Right cardiac atrium (tissue), 5 donors: ENCODE results near the gene CEACAM1. TPM values are rescaled to one million over a fixed set of nuclear protein-coding genes. Genes with fewer than 3 reads are reported as not detected.
"Not testable (repeated sequence)": the region's sequence is repeated elsewhere in the genome, so short reads cannot be mapped to it uniquely, and the experiment has no call there.

Source experiments
- ATAC-seq, 2 donors: fragments of 200-7000 bp; cut with Tn5 transposase; one replicate each; pipeline versions ENCODE4 v1.8.0 to v1.9.1; 2020; ENCODE audit warnings: moderate library complexity in 2 of 2, mild to moderate bottlenecking in 1 of 2
- DNase-seq, 3 donors: peaks; one replicate each; pipeline ENCODE4 v3.0.0-alpha.2; 2020
- H3K27ac ChIP-seq: one replicate; pipeline ENCODE4 v1.5.1; 2013; ENCODE audit warnings: mild to moderate bottlenecking, low read length, control low read depth, moderate library complexity
- H3K27me3 ChIP-seq: one replicate; pipeline ENCODE4 v1.6.1; 2013; ENCODE audit not compliant: control insufficient read depth, insufficient read depth
- H3K4me1 ChIP-seq: one replicate; pipeline ENCODE4 v1.6.1; 2013; ENCODE audit warnings: low read length; ENCODE audit not compliant: control insufficient read depth, insufficient read depth
- H3K4me3 ChIP-seq: one replicate; pipeline ENCODE4 v1.5.1; 2013; ENCODE audit warnings: low read length, control low read depth
- H3K9me3 ChIP-seq: one replicate; pipeline ENCODE4 v1.6.1; 2013; ENCODE audit warnings: low read length; ENCODE audit not compliant: control insufficient read depth
- WGBS: extraction: QIAGEN DNeasy Blood & Tissue Kit; methylation state at CpG from one replicate; pipeline ENCODE4 v1.1.7; 2013; 5-methylcytosine and 5-hydroxymethylcytosine counted together
- intact Hi-C, 4 donors: fragments of 100-400 bp; cut with DNase I; formaldehyde crosslinking; loops; one replicate each; pipeline versions ENCODE4 v1.11.0 to v1.14.0; 2022 to 2023
- polyA plus RNA-seq: library from polyadenylated mRNA; stranded (reverse); fragments of 200-250 nt; gene quantifications from one replicate; pipeline ENCODE4 v1.2.3, GENCODE V29; 2013
- total RNA-seq, 4 donors: library from RNA; stranded (reverse); fragmentation: NEBNext Ultra II Directional; extraction: Animal tissue kit (Norgen Biotek cat#: 25700); gene quantifications; one replicate each; pipeline ENCODE4 v1.2.1, GENCODE V29; 2021
- donor health status: healthy with polysubstance abuse.
- donor health status: DM: no; HTN: yes; CAD: no.
- donor health status: DM: no; HTN: no; CAD: no.
- donor health status: DM: no; HTN: yes; CAD: no; lungs with severe emphysema.
- donor health status: DM: yes; HTN: yes; CAD: no.

Gene CEACAM1
- total and polyA plus RNA-seq, 5 donors: 2.6 to 4.2 (median 3.3) TPM

DNA sequence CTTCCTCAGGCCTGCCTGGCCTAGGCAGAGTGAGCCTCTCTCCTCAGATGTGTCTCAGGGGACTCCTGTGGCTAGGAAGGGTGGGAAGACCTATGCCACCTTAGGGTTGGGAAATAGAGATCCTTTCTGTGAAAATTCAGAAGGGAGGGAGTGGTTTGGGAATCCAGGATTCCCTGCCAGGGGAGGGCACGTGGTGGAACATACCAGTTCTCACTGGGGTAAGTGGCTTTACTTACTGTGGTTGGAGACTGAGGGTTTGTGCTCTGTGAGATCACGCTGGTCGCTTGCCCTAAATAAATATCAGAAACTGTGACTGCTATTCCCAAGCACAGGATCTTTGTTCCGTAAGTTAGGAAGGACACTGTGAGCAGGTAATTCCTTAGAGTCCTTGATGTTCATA, 16.9 kb downstream of the CEACAM1 start:
- DNase-seq (no peak), ATAC-seq (no peak)
- H3K9me3 ChIP-seq: no peaks in the 10 kb centered on the region
- H3K4me3 ChIP-seq: no peak overlapping the region
- WGBS: 90% methylated on average over 4 of the region's 4 CpGs
- no peaks in the 10 kb centered on the region for H3K4me1 ChIP-seq
- no peak overlapping the region for H3K27ac ChIP-seq
- no peaks in the 10 kb centered on the region for H3K27me3 ChIP-seq
- intact Hi-C loops: no loop called here

DNA sequence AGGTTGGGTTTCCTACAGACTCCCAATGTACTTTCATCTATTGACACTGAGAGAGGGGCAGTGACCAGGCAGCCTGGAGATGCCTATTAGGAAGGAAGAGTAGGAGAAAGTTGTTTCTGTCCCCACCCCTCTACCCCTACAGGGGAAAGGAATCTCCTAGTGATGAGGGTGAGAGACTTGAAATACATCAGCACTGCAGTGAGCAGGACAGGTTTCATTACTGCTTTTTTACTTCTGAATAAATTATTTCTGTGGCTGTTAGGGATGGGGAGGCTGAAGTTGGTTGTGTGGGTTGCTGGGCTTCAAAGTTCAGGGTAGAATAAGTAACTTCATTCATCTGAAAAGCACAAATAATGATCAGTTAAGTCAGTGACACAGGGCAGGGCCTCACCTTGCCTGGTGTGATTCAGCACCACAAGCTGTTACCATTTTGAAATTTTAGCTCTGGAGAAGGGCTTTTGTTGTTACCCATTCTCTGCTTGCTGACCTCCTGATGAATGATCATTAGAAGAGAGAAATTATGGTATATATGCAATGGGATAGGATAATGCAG, 19.3 kb downstream of the CEACAM1 start:
- Histone ChIP-seq H3K4me1 (no peaks in the 10 kb centered on the region), H3K27me3 (no peaks in the 10 kb centered on the region), H3K4me3 (no peak overlapping the region), H3K9me3 (no peaks in the 10 kb centered on the region), H3K27ac (no peak overlapping the region)
- ATAC-seq: no peak
- DNase-seq: no peak
- intact Hi-C loops: no loop called here

DNA sequence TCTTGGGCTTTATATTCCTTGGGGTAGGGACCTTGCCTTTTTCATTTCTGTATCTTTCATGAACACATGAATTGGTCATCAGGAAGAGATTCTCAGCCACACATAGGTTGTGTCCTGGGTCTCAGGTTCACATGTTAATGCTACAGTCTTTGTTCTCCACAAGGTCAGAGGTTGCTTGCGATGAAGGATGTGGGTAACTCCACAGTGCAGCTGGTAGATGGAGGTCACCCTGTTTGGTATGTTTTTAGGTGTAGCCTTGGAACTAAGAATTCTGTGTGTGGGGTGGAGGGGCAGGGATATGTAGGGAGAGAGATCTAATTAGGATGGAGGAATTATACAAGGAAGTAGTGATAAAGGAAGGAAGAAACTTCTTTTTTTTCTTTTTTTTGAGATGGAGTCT, 23.2 kb downstream of the CEACAM1 start:
- intact Hi-C loops: no loop called here
- Histone ChIP-seq H3K27me3 (no peaks in the 10 kb centered on the region), H3K9me3 (no peaks in the 10 kb centered on the region), H3K27ac (no peak overlapping the region), H3K4me3 (no peak overlapping the region), H3K4me1 (no peaks in the 10 kb centered on the region)
- WGBS: 98% methylated on average over 1 of the region's 1 CpG
- DNase-seq: no peak
- no peak for ATAC-seq

DNA sequence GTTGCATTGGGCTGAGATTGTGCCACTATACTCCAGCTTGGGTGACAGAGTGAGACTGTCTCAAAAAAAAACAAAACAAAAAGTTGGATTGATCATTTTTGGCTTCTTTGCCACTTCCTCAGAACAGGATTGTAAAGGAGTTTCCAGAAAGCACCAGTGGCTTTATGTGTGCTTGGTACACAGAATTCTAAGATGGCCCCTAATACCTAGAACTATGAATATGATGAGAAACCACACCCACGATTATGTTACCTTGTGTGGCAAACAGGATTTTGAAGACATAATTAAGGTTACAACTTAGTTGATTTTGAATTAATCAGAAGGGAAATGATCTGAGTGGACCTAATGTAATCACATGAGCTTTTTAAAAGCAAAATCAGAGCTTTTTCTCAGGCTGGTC, 26.5 kb downstream of the CEACAM1 start:
- Histone ChIP-seq H3K27me3 (no peaks in the 10 kb centered on the region), H3K9me3 (no peaks in the 10 kb centered on the region), H3K27ac (no peak overlapping the region), H3K4me3 (no peak overlapping the region), H3K4me1 (no peaks in the 10 kb centered on the region)
- 78% methylated on average over 1 of the region's 1 CpG for WGBS
- intact Hi-C loops: no loop called here
- ATAC-seq (no peak), DNase-seq (no peak)

DNA sequence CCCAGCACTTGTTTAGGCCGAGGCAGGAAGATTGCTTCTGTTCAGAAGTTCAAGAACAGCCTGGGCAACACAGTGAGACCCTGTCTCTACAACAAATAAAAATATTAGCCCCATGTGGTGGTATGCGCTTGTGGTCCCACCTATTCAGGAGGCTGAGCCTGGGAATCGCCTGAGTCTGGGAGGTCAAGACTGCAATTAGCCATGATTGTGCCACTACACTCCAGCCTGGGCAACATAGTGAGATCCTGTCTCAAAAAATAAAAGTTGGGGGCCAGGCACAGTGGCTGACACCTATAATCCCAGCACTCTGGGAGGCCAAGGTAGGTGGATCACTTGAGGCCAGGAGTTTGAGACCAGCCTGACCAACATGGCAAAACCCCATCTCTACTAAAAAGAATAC, 27.0 kb downstream of the CEACAM1 start:
- WGBS: 97% methylated on average over 3 of the region's 3 CpGs
- H3K27ac ChIP-seq, H3K4me1 ChIP-seq, intact Hi-C loops, DNase-seq, H3K9me3 ChIP-seq, H3K27me3 ChIP-seq, ATAC-seq, H3K4me3 ChIP-seq: not testable (repeated sequence)

DNA sequence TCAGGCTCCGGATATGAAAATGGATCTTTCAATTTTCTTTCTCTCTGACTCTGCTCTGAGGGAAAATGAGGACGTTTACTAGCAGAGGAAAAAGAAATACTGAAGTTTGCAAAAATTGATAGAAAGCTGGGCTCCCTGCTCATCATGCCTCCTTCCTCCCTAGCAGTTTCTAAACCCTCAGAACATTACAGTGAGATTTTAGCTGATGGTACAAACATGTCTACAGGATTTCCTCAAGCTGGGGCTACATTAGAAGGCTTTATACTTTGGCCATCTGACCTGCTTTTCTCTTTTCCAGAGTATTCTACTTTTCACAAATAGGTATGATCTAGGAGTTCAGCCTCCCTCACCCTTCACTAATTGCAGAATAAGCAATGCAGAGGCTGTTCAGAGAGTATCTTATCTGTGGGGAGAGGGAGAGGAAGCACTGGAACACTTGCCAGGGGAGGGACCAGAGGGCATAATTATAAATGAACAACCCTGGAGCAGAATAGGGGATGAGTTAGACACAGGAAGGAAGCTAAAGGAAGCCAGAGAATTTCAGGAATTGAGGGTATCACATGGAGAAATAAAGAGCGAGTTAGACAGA, 30.0 kb downstream of the CEACAM1 start:
- no peaks in the 10 kb centered on the region for H3K4me1 ChIP-seq
- H3K27ac ChIP-seq: peak overlapping the region; percentile 12
- WGBS: 54% methylated on average over 3 of the region's 3 CpGs

DNA sequence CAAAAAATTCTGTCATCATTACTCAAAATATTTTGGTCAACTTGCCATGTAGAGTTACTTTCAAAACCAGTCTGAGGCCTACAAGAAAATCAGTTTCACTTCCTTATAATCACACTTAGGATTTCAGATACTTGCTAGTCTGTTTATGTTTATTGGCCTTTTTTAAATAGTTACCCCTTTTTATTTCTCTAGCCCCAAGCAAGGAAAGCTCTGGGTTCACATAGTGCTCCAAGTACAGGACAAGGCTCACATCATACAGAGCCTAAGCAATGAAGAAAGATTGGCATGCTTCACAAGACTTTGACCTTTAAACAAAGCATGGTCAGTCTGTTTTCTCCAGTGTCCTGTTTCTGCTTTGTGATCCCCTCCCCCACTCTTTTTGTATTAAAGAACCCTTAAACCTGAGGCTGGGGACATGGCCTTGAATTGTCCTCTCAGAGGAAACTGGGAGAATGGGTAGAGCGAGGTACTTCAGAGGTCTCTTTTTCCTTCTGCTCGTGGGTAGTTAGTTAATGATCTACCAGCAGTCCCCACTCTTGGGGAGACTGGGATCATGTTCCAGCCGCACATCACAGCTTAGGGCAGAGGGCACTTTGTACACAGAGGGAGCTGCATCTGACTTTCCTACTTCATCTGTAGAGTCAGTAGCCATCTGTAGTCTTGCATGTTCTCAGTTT, 30.7 kb downstream of the CEACAM1 start:
- intact Hi-C loops: no loop called here
- H3K4me1 ChIP-seq: no peaks in the 10 kb centered on the region
- WGBS: 51% methylated on average over 3 of the region's 3 CpGs
- DNase-seq (no peak), ATAC-seq (peak; percentile 41 to 52)
- no peaks in the 10 kb centered on the region for H3K9me3 ChIP-seq
- no peak overlapping the region for H3K4me3 ChIP-seq
- H3K27me3 ChIP-seq: no peaks in the 10 kb centered on the region
- peak overlapping the region; percentile 12 for H3K27ac ChIP-seq

More for the DNA sequence above, 30.0 kb downstream of the CEACAM1 start:
- Histone ChIP-seq H3K27me3 (no peaks in the 10 kb centered on the region), H3K9me3 (no peaks in the 10 kb centered on the region), H3K4me3 (no peak overlapping the region)
- intact Hi-C loops: no loop called here
- DNase-seq (no peak), ATAC-seq (peak; percentile 48 to 54)

DNA sequence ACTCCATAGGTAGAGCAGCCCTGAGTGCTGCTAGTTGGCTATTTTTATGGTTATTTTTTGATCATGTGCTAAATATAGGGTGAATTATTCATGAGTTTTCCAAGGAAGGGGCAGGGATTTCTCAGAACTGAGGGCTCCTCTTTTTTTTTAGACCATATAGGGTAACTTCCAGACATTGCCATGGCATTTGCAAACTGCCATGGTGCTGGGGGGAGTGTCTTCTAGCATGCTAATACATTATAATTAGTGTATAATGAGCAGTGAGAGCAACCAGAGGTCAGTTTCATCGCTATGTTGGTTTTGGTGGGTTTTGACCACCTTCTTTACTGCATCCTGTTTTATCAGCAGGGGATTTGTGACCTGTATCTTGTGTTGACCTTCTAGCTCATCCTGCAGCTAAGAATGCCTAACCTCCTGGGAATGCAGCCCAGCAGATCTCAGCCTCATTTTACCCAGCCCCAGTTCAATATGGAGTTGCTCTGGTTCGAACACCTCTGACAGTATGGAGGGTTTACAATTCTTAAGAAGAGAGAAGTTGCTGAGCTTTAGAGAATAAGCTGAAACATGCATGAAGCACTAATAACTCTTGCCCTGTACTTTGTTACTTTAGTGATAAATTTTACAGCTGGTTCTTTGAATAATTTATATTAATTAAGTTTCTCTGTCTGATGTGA, 31.7 kb downstream of the CEACAM1 start:
- Histone ChIP-seq H3K9me3 (no peaks in the 10 kb centered on the region), H3K27me3 (no peaks in the 10 kb centered on the region), H3K4me1 (no peaks in the 10 kb centered on the region), H3K4me3 (no peak overlapping the region), H3K27ac (peak overlapping the region; percentile 16)
- no peak for DNase-seq
- ATAC-seq: no peak
- intact Hi-C loops: no loop called here
- WGBS: 96% methylated on average over 2 of the region's 2 CpGs

DNA sequence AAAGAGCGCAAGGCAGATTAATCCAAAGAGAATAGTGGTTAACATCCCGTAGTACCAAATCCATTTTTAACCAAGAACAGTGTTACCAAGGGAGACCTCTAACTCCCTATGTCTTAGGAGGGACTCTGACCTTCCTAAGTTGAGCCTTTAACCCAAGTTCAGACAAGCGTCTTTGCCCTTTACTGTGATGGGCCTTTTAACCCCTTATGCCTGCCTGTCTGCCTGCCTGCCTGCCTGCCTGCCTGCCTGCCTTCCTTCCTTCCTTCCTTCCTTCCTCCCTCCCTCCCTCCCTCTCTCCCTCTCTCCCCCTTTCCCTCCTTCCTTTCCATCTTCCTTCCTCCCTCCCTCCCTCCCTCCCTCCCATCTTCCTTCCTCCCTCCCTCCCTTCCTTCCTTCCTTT, 32.6 kb downstream of the CEACAM1 start:
- intact Hi-C loops: no loop called here
- Histone ChIP-seq H3K27ac (no peak overlapping the region), H3K9me3 (no peaks in the 10 kb centered on the region), H3K4me1 (no peaks in the 10 kb centered on the region), H3K4me3 (no peak overlapping the region), H3K27me3 (no peaks in the 10 kb centered on the region)
- DNase-seq: no peak
- ATAC-seq: no peak
- WGBS: 74% methylated on average over 3 of the region's 3 CpGs

DNA sequence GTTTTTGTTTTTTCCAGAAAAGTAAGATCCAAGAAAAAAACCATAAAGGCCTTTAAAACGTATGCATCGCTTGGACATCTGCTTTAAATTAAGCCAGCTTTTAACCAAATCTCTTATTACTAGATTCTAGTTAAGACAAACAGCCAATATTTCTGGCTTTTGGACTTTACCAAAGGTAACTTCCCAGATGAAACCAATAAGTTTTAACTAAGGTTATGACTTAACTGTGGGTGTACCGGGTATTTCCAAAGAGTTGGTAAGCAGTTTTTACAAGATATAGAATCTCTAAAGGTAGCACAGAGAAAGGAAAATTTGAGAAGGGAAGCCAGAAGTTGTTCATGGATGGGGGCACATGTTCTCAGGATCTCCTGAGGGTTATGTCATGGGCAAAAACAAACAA, 34.0 kb downstream of the CEACAM1 start:
- no peaks in the 10 kb centered on the region for H3K27me3 ChIP-seq
- ATAC-seq: no peak
- WGBS: 85% methylated on average over 3 of the region's 3 CpGs
- no peaks in the 10 kb centered on the region for H3K9me3 ChIP-seq
- no peaks in the 10 kb centered on the region for H3K4me1 ChIP-seq
- no peak for DNase-seq
- H3K27ac ChIP-seq: no peak overlapping the region
- intact Hi-C loops: no loop called here
- no peak overlapping the region for H3K4me3 ChIP-seq

DNA sequence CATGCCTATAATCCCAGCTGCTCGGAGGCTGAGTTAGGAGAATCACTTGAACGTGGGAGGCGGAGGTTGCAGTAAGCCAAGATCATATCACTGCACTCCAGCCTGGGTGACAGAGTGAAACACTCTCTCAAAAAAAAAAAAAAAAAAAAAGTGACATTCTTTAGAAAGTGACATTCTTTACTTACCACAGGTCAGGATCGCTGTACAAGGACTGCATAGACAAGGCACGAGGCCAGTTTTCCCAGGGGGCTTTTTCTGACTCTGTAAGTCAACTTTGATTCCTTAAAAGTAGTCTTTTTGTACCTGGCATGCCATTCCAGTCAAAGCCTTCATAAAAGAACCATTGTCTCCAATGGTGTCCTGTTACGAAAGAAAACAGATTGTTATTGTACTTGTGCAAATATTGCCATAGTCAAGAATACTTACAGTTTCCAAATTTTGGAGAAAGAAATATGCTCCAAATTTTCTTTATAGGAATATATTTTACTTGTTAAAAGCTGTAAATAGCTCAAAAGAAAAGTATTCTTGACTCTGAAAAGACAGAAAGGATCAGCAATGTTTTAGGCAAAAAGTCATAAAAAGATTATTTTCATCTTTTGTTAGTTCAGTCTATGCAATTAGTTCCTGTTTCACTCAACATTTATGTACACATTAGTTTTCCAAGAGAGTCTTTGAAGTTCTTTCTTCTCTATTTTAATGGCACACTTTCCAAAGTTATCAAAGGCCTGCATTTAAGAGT, 39.3 kb downstream of the CEACAM1 start:
- 73% methylated on average over 6 of the region's 6 CpGs for WGBS

More for the DNA sequence above, 39.3 kb downstream of the CEACAM1 start:
- Histone ChIP-seq H3K4me3 (no peak overlapping the region), H3K9me3 (no peaks in the 10 kb centered on the region), H3K27ac (no peak overlapping the region), H3K4me1 (no peaks in the 10 kb centered on the region), H3K27me3 (no peaks in the 10 kb centered on the region)
- ATAC-seq: no peak
- no peak for DNase-seq
- intact Hi-C loops: no loop called here
